Ureter (tissue), 1 donor: Measurements from ENCODE around the gene TBXT. TPM values are rescaled to one million over a fixed set of nuclear protein-coding genes. Genes with fewer than 3 reads are reported as not detected.
"Not testable (repeated sequence)": the region's sequence is repeated elsewhere in the genome, so short reads cannot be mapped to it uniquely, and the experiment has no call there.

ENCODE experiments used
- DNase-seq: peaks from one replicate; pipeline ENCODE4 v3.0.0-alpha.2; 2020; ENCODE audit warnings: low spot score
- total RNA-seq: library from RNA; stranded (reverse); gene quantifications from one replicate; pipeline ENCODE4 v1.2.4, GENCODE V29; 2023
- donor health status: DM: yes; HTN: yes; CAD: no.

The TBXT gene
- total RNA-seq, 1 donor from 2014 or later: not detected

DNA sequence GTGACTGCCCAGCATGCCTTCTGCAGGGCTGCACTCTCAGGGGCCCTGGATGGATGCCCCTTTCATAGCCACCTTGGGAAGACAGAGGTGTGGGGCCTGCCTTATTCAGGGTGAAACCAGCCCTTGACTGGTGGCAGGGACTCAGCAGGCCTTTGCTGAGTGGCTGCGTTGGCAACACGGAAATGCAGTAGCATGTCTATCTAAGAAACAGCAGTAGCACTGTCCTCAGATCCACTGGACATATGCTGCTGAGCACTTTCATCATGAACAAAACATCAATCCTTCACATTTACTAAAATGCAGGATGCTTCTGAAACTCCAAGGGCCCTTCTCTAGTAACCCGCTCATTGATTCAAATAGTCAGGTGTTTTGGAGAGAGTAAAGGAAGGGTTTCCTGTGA lies 4.9 kb upstream of the TBXT start:
- DNase-seq: no peak

DNA sequence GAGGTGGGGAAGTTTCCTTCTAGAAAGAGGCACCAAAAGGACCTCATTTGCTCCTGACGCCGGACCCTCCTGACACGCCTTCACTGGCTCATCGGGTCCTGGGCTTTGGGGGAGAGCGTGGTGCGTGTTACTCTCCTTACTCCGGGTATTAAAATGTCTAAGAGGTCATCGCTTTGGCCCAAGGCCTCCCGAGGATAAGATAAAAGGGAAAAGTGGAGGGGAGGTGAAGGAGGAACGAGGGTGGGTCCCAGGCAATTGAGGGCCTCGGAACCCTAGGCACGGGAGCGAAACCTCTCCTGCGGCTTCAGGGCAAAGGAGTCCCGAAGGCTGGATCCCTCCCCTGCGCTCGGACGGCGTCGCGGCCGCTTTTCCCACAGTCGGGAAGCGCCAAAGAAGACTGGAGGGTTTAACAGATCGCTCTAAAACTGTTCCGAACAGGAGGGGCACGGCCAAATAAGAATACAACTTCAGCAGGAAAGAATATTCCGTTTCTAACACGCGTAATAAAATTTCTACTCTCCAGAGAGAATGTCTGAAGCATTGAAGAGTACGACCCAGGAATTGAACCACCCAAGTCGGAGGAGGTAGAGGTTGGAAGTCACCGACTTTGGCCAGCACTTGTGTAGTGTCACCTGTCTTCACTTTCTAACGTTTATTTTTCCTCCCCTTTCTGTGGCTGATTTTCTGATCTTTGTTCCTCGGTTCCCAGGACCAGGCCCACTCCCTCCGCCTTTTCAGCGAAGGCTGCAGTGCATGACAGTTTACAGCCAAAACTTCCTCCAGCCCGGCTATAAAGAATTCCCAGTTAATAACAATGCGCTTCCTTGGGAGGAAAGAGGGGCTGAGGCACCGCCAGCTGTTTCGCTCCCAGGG lies 2.1 kb upstream of the TBXT start:
- DNase-seq: no peak

DNA sequence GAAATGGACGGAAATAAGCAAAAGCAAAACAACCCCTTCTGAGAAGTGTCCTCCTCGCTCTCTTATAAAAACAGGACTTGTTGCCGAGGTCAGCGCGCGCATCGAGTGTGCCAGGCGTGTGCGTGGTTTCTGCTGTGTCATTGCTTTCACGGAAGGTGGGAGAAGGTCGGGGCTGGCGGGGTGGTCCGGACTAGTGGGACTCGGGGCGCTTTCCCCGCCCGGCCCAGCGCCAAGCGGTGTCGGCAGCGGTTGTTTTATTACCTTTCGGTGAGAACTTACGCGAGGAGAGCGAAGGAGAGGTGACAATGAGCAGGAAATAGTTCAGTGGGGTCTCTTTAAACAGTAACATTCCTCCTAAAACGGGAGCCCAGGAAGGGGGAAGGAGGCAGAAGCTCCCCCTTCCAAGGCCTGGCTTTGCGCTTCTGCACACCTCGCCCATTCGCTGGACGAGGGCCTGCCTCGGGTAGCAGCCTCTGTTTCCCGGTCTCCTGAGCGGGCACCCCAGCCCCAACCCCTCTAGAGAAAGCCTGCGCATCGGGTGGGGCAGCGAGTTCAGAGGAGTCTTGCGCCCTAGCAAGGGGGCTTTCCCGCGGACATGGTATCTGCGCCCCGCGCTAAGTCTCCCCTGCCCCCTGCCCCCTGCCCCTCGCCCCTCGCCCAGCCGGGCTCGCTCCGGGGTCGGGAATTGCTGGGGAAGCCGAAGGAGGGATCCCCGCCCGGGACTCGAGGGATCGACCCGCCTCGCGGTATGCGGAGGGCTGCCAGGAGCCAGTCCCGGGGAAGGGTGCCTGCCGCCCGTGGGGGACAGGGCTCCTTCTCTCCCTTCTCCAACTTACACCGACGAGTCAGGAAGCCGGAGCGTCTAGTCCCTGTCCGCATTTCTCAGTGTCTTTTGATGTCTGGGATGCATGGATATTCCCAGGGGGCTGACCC lies 1.2 kb upstream of the TBXT start:
- no peak for DNase-seq

DNA sequence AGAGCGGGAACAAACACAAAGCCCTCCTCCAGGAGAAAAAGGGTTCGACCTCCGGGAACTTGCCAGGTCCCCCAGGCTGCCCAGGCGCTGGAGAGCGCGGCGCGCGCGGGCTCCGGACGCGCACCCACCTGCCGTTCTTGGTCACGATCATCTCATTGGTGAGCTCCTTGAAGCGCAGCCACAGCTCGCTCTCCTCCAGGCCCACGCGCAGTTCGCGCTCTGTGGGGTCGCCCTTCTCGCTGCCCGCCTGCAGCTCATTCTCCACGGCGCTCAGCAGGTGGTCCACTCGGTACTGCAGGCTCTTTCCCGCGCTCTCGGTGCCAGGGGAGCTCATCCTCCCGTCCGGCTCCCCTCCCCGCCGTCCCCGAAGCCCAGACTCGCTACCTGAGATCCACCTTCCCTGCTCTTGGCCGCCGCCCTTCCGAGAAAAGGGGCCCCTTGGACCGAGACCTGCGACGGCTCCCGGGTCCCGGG lies 356 bp downstream of the TBXT start:
- no peak for DNase-seq

DNA sequence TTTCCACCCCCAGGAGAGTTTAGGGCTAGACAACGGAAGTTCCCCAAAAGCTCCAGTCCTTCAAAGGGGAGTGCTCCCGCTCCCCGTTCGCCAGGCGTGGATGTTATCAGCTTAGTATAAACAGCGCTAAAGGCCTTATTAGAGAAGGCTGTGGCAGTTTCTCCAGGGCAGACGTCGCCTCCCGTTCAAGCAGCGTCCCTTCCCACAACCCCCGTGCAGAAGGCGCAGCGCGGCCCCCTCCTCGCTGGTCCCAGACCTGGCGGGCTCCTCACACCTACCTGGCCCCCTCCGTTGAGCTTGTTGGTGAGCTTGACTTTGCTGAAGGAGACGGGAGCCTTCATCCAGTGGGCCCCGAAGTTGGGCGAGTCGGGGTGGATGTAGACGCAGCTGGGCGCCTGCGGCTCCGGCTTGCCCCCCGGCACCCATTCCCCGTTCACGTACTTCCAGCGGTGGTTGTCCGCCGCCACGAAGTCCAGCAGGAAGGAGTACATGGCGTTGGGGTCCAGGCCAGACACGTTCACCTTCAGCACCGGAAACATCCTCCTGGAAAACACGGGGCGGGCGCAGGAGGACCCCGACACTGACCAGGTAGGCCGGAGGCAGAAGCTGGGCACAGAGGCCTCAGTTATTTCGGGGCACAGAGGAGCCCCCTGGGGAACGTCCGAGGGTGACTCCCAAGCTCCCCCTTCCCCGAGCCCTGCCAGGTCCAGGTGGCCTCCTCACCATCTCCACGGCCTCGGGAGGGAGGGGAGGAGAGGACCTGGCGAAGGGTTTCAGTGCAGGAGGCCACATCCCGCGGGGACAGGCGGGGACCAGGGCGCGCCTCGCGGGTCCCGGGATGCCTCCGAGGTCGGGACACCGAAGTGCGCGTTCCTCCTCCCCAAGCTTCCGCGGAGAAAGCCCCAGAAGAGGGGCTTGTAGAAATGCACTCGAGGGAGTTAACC lies 1.1 kb downstream of the TBXT start:
- DNase-seq: no peak

DNA sequence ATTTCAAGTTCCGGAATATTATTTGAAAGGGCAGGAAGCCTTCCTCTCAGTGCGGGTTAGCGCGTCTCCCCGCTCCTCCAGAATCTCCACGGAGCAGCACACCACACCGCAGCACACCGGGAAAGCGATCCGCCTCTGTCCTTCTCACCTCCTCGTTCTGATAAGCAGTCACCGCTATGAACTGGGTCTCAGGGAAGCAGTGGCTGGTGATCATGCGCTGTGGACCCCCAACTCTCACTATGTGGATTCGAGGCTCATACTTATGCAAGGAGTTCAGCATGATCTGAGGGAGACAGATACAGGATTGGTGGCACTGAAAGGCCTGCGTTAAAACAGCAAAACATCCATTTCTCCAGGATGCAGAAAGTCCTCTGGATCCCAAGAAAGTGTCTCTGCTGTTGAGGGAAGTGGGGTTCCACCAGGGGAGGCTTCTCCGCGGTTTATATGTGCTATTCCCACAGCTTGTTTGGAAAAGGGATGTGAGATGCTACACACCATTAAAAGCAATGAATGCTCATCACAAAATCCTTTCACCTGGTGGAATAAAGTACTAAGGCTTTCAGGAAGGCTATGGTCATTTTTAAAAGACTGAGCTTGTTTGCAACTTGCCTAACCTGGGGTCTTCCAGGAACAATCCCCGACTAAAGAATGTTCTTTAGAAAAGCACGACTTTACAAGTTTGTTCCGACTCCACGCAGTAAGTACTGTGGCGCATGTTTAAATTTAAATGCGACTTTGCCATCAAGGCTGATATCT lies 1.9 kb downstream of the TBXT start:
- DNase-seq: no peak

DNA sequence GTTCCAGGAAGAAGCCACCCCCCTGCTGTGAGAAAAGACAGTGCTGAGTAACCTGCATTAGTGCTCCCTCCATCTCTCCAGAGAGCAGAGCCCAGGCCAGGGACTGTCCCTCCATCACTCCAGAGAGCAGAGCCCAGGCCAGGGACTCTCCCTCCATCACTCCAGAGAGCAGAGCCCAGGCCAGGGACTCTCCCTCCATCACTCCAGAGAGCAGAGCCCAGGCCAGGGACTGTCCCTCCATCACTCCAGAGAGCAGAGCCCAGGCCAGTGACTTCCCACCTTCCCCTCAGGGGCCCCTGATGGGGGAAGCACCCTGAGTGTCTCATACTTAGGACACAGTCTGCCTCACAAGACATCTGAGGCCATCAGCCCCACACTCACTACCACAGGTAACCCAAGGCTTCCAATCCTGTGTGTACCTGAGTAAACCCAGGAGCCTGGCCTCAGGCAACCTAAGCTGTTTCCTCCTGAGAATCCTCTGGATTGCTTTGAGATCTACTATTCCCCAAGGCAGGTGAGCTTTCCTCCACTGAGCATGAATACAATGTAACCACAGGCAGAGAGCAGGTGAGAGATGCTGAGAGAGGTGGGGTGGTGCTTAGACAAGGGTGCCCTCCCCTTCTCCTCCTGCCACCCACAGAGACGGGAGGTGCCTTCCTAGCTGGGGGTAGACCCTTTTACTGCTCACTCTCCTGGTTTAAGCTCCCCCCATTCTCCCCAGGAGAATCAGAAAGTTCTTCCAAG lies 4.9 kb downstream of the TBXT start:
- DNase-seq: no peak

DNA sequence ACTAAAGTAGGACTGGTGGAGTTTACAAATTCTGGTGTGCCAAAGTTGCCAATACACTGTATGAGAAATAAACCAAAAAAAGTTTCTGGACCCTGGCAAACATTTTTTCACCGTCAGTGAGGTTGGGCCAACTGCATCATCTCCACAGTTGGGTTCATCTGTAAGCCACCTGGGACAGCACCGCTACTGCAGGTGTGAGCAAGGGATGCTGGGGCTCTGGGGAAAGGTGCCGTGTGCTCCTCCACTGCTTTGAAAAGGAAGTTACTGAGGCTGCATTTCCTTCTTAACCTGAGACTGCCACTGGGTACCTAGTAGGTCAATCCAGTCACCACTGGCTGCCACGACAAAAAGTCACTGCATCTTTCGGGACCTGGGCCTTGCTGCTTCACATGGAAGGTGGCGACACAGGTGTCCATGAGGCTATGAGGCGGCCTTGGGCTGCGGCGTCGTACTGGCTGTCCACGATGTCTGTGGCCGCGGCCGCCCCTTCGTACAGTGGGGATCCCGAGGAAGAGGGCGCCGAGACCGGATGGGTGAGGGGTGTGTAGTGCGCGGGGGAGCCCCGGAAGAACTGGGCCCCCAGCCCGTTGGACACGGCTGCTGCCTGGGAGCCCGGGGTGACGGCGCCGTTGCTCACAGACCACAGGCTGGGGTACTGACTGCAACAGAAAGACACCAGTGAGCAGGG lies 9.6 kb downstream of the TBXT start:
- DNase-seq: no peak

DNA sequence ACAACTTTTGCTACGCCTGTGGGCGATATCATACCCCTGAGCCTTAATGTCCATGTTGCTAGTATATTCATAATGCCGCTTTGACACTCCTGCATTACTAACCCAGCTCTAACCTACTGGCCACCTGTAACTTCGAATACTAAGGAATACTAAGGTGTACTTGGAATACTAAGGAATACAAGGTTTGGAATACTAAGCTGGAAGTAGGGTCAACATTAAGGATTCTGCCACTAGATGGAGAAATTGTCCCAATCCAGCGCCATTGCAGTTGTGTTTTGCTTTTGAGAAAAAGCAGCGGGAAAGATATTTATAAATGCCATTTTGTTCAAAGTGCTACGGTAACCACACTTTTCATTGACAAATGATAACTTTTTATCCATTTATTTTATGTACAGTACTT lies 10.7 kb downstream of the TBXT start:
- DNase-seq: no peak

DNA sequence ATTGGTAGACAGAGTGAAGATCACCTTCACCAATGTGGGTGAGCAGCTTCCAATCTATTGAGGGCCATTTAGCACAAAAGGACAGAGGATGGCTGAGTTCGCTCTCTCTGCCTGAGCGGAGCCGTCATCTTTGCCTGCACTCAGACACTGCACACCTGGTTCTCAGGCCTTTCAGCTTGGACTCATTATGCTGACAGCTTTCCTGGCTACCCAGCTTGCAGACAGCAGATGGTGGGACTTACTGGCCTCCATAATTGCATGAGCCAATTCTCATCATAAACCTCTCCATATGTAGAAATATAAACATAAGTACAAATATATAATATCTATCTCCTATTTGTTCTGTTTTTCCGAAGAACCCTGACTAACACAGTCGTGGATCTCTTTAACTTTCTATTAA lies 13.7 kb downstream of the TBXT start:
- DNase-seq: no peak

DNA sequence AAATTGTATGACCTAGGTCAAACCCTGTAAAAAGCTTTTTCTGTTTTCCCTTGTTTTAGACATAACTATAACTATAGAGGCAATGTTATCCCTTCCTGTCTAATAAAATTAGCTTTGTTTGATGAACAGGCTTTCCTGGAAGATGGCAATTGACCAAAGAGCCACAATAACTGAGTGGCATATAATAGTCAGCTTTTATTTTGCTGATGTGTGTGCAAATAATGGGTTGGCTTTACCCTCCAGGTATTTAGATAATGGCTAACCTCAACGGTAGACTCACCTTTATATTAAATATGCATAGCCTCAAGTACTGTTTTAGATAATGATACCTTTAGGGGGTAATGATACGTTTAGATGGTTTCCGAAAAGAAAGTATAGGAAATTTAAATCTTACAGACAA lies 15.0 kb downstream of the TBXT start:
- DNase-seq: no peak

DNA sequence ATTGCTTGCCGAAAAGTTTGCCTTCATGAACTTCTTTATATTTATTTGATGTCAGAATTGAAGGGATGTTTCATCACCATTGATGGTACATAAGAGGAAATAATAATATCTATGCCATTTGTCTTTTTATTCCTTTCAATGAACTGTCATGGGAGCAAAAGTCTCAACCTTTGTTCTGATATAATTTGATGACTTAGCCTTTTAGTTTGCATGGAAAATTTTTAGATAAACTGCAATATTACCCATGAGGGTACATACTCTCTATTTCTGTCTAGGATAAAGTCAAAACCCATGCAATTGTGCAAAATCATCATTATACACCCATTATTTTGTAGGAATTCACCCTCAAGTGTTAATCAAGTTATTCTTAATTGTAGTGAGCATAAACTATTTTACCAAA lies 15.9 kb downstream of the TBXT start:
- no peak for DNase-seq

DNA sequence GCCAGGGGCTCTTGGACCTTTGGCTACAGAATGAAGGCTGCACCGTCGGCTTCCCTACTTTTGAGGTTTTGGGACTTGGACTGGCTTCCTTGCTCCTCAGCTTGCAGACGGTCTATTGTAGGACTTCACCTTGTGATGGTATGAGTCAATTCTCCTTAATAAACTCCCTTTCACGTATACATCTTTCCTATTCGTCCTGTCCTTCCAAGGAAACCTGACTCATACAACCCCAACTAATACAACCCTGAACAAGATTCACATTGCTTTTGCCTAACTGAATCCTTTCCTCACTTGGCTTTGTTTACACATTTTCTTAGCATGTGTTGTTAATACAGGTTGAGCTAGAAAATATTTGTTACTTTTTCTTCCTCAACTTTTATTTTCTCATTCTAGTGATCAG lies 21.9 kb downstream of the TBXT start:
- no peak for DNase-seq

DNA sequence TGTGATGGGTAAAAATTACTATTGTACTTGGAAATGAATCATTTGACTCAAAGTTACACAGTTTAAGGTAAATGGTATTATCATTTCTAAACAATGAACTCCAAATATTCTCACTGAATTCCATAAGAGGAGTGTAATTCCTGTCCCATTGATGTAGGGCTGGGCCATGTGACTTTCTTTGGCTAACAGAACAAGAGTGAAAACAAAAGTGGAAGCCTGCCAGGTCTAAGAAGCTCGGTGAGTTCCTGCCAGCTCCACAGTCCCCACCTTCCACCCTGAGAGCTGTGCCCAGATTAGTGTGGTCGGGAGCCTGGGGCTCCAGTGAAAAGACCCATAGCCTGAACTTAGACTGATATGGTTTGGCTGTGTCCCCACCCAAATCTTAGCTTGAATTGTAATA lies 24.6 kb downstream of the TBXT start:
- no peak for DNase-seq

DNA sequence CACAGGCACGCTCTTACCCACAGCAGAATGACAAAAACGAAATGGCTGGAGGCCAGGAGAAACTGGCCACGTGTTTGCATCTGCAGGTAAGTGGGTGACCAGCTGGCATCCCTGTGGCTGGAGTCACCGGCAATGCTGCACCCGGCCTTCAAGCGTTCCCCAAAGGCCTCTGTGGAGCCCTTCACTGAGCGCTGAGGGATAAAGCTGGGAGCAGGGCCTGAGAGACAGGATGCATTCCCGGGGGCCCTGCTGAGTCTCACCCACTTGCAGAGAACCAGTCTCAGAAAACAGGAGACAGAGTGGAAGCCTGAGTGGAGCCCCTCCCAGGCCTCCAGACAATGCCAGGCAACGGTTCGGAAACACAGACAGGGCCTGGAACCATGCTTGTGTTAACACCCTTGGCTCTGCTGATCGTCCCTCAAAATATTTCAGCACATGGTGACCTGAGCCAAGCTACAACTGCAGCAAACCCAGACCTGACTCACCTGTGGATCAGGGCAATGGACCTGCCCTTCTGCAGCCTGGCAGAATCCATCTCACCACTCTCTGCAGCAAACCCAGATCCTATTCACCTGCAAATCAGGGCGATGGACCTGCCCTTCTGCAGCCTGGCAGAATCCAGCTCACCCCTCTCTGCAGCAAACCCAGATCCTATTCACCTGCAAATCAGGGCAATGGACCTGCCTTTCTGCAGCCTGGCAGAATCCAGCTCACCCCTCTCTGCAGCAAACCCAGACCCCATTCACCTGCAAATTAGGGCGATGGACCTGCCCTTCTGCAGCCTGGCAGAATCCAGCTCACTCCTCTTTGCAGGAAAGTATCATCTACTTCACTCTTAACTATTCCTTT lies 39.8 kb downstream of the TBXT start:
- DNase-seq: no peak

DNA sequence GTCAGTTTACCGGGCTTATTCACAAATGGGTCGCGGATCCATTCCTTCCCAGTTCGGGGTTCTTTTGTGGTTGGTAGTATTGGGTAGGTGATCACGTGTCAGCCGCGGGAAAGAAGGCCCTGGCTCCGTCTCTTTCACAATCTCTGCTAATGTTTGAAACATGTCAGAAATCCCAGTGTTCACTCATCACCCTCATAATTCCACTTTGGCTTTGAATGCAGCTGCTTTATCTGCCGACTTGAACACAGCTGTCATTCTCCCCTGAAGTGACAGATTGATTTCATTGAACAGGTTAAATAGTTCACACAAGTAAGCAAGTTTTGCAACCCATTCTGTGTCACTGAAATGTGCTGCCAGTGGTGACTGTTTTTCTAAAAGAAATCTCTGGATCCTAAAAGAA lies 44.5 kb downstream of the TBXT start:
- DNase-seq: not testable (repeated sequence)

DNA sequence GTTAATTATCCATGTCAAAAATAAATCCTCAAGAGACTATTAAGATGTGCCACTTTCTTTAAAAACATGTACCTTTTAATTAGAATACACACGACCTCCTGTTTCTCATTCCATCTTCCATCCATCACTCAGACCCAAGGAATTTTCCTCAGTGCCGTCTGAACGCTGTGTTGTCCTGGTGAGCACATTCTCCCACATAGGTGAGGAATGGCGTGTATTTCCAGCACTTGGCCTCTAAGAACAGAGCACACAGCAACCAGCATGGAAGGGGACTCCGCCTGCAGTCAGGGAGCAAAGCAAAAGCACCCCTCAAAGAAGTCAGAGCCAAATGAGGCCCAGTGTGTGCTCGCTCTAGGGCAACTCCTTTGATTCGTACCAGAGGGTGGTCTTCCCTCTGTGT lies 45.9 kb downstream of the TBXT start:
- no peak for DNase-seq

DNA sequence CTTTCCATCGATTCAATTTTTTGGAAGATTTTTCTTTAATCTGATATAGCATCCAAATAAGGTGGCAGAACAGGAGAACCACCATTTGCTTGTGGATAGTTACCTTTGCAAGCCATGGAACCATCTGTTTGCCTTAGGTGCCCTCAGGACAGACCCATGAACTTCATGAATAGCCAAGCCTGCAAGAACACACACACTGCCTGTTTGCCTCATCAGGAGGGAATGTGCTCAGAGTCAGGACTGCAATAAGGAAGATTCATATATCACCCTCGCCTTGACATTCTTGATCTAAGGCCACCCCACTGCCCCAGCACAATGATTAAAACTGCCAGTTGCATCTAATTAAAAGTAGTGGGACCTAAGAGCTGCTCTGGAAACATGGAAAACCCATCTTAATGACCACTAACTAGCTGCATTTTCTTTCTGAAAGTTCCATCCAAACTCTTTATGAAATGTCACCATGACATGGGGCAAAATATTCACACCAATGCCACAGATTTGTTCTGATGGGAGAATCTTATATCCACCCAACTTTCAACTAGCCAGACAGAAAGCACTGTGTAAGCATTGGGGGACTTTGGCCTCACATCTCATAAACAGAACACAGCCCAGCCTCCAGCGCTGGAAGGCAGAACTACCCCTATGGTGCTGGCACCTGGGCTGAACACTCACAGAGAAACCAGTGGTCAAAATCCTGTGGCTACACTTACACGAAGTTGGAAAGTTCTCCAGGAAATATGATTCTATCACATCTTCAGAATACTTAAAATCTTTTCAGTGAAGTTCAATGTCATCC lies 48.3 kb downstream of the TBXT start:
- no peak for DNase-seq
